GM23338 (cell line): ENCODE results near the gene MRTFA. TPM values are rescaled to one million over a fixed set of nuclear protein-coding genes. Genes with fewer than 3 reads are reported as not detected.
A peak's percentile ranks its signal among the peaks of the same experiment; 100 is the strongest.

Experiments used
- ATAC-seq: fragments of 200-7000 bp; cut with Tn5 transposase; 3 replicates; pipeline ENCODE4 v1.9.1; 2020
- DNase-seq: peaks from one replicate; pipeline ENCODE4 v3.0.0-alpha.2; 2015; ENCODE audit warnings: low spot score
- H2AFZ ChIP-seq: fragments of 200-600 bp; sonication (generic); 2 replicates; pipeline ENCODE4 v1.8.0; 2016; ENCODE audit warnings: antibody characterized with exemption, mild to moderate bottlenecking, moderate library complexity
- H3F3A ChIP-seq: fragments of 200-600 bp; sonication (generic); replicated peaks from 2 replicates; pipeline ENCODE4 v1.8.0; 2017; ENCODE audit warnings: antibody characterized with exemption, mixed run types, low read depth
- H3K27ac ChIP-seq: fragments of 200-600 bp; sonication (generic); 2 replicates; pipeline ENCODE4 v1.6.1; 2016; ENCODE audit warnings: low read depth
- H3K27me3 ChIP-seq: fragments of 200-600 bp; sonication (generic); 2 replicates; pipeline ENCODE4 v1.8.0; 2016; ENCODE audit warnings: mild to moderate bottlenecking, mixed run types, moderate library complexity; ENCODE audit not compliant: insufficient read depth
- H3K36me3 ChIP-seq: fragments of 200-600 bp; sonication (generic); 2 replicates; pipeline ENCODE4 v1.8.0; 2016; ENCODE audit warnings: mild to moderate bottlenecking; ENCODE audit not compliant: insufficient read depth
- H3K4me1 ChIP-seq: fragments of 200-600 bp; sonication (generic); 2 replicates; pipeline ENCODE4 v1.8.0; 2016; ENCODE audit warnings: mild to moderate bottlenecking, moderate library complexity; ENCODE audit not compliant: insufficient read depth
- H3K4me2 ChIP-seq: fragments of 200-600 bp; sonication (generic); 2 replicates; pipeline ENCODE4 v1.7.1; 2017; ENCODE audit warnings: mixed run types
- H3K4me3 ChIP-seq: fragments of 200-600 bp; sonication (generic); 2 replicates; pipeline ENCODE4 v1.6.1; 2016; ENCODE audit warnings: mixed run types
- H3K79me2 ChIP-seq: fragments of 200-600 bp; sonication (generic); replicated peaks from 2 replicates; pipeline ENCODE4 v1.8.0; 2017; ENCODE audit warnings: mild to moderate bottlenecking; ENCODE audit not compliant: insufficient read depth
- H3K9me2 ChIP-seq: fragments of 200-600 bp; sonication (generic); 2 replicates; pipeline ENCODE4 v1.8.0; 2017; ENCODE audit not compliant: insufficient read depth
- H4K20me1 ChIP-seq: fragments of 200-600 bp; sonication (generic); replicated peaks from 2 replicates; pipeline ENCODE4 v1.8.0; 2017; ENCODE audit warnings: mild to moderate bottlenecking; ENCODE audit not compliant: insufficient read depth
- H3K27ac Mint-ChIP-seq: 2 replicates; pipeline ENCODE4 v1.8.0; 2020; ENCODE audit warnings: inconsistent platforms, mild to moderate bottlenecking, moderate library complexity, mixed read lengths
- H3K27me3 Mint-ChIP-seq: 3 replicates; pipeline ENCODE4 v1.8.0; 2022; ENCODE audit warnings: low read depth, mild to moderate bottlenecking, moderate library complexity, mixed read lengths, inconsistent platforms; ENCODE audit not compliant: insufficient read depth, poor library complexity
- H3K36me3 Mint-ChIP-seq: 3 replicates; pipeline ENCODE4 v1.8.0; 2021; ENCODE audit warnings: low read depth, mild to moderate bottlenecking, inconsistent platforms, moderate library complexity, mixed read lengths
- H3K4me1 Mint-ChIP-seq: 3 replicates; pipeline ENCODE4 v1.8.0; 2020; ENCODE audit warnings: mild to moderate bottlenecking, inconsistent platforms, mixed read lengths
- H3K4me3 Mint-ChIP-seq: 3 replicates; pipeline ENCODE4 v1.8.0; 2021; ENCODE audit warnings: moderate library complexity, mild to moderate bottlenecking, inconsistent platforms, mixed read lengths
- H3K9me3 Mint-ChIP-seq: 3 replicates; pipeline ENCODE4 v1.8.0; 2020; ENCODE audit warnings: moderate library complexity, mild to moderate bottlenecking, inconsistent platforms, mixed read lengths
- CREB1 ChIP-seq: fragments of 250-450 bp; sonication (Bioruptor Pico); IDR thresholded peaks from 2 replicates; pipeline ENCODE4 v1.5.0; 2020; ENCODE audit warnings: low read depth, mild to moderate bottlenecking, moderate library complexity
- EZH2 ChIP-seq: fragments of 200-600 bp; sonication (generic); IDR thresholded peaks from one replicate; pipeline ENCODE4 v1.8.0; 2017; ENCODE audit warnings: antibody characterized with exemption, mild to moderate bottlenecking, low read depth; ENCODE audit not compliant: unreplicated experiment
- EZH2phosphoT487 ChIP-seq: fragments of 200-600 bp; sonication (generic); IDR thresholded peaks from one replicate; pipeline ENCODE4 v1.8.1; 2018; ENCODE audit warnings: antibody characterized with exemption; ENCODE audit not compliant: unreplicated experiment
- JUNB ChIP-seq: IDR thresholded peaks from one replicate; pipeline ENCODE4 v1.6.1; 2016; ENCODE audit warnings: antibody characterized with exemption; ENCODE audit not compliant: unreplicated experiment
- POLR2AphosphoS5 ChIP-seq: IDR thresholded peaks from 2 replicates; pipeline ENCODE4 v1.6.1; 2016; ENCODE audit warnings: antibody characterized with exemption, low read depth
- REST ChIP-seq: IDR thresholded peaks from one replicate; pipeline ENCODE4 v1.6.1; 2018; ENCODE audit warnings: antibody characterized with exemption; ENCODE audit not compliant: unreplicated experiment
- STAT1 ChIP-seq: IDR thresholded peaks from one replicate; pipeline ENCODE4 v1.6.1; 2016; ENCODE audit warnings: antibody characterized with exemption; ENCODE audit not compliant: unreplicated experiment
- ZNF114 ChIP-seq: fragments of 250-450 bp; sonication (Bioruptor Pico); IDR thresholded peaks from 2 replicates; pipeline ENCODE4 v1.5.0; 2020; ENCODE audit warnings: mild to moderate bottlenecking, moderate library complexity
- ZNF331 ChIP-seq: fragments of 250-450 bp; sonication (Bioruptor Pico); IDR thresholded peaks from 2 replicates; pipeline ENCODE4 v1.5.0; 2020; ENCODE audit warnings: low read depth, mild to moderate bottlenecking, moderate library complexity
- polyA plus RNA-seq: library from polyadenylated mRNA; unstranded; fragments of >200 nt; fragmentation: Nextera tagmentation; extraction: Ambion mirVana; gene quantifications from 2 replicates; pipeline ENCODE4 v1.2.1, GENCODE V29; 2016
- total RNA-seq: library from RNA; depleted of rRNA; stranded (reverse); fragments of >200 nt; shearing (Covaris generic); gene quantifications from 2 replicates; pipeline ENCODE4 v1.2.3, GENCODE V29; 2014
- TF ChIP-seq, protein P1 (sequence below): IDR thresholded peaks from 2 replicates; pipeline ENCODE4 v1.6.1; 2016; ENCODE audit warnings: antibody characterized with exemption

Gene MRTFA
- total and polyA plus RNA-seq, 2 experiments from 2014 or later = 18.1 to 92.4 TPM

GRCh38 chr22:40621309-40622151 lies 15.0 kb downstream of the MRTFA start (continued):
- no peak for TF ChIP-seq REST
- no peak for TF ChIP-seq CREB1 (CRISPR knock-in tag)
- TF ChIP-seq ZNF114 (CRISPR knock-in tag) = no peak

DNA sequence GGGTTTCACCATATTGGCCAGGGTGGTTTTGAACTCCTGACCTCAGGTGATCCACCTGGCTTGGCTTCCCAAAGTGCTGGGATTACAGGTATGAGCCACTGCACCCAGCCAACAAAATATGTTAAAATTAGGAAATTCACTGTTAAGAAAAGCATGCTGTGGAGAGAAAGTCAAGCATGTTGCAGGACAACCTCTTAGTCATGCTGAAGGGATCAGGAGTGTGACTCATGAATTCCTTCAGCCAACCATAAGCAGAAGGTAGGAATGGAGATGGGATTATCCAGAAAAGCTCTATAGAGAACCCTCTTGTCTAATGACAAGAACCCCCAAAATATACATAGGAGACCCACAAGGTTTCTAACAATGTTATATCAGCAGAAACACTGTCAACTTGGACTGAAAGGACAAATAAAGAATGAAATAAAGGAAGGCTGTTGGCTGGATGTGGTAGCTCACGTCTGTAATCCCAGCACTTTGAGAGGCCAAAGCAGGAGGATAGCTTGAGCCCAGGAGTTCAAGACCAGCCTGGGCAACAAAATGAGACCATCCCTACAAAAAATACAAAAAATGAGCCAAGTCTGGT lies 16.0 kb downstream of the MRTFA start:
- Histone ChIP-seq H3K4me3 (no peak overlapping the region), H3K9me2 (no peaks in the 10 kb centered on the region), H3K79me2 (peaks cover 86% of the 10 kb centered on the region), H3K27ac (no peak overlapping the region), H4K20me1 (peaks cover 14% of the 10 kb centered on the region), H3K4me1 (peaks cover 9% of the 10 kb centered on the region), H3K27me3 (no peaks in the 10 kb centered on the region), H2AFZ (no peak overlapping the region), H3K4me2 (no peak overlapping the region), H3K36me3 (no peaks in the 10 kb centered on the region), H3F3A (0 out of 2 replicates have a peak, but pooled peaks cover 9% of the 10 kb centered on the region)
- Mint-ChIP-seq H3K4me1 (peaks cover 7% of the 10 kb centered on the region), H3K4me3 (no peak overlapping the region), H3K27me3 (peaks cover 2% of the 10 kb centered on the region), H3K27ac (no peak overlapping the region), H3K36me3 (peaks cover 40% of the 10 kb centered on the region), H3K9me3 (peaks cover 35% of the 10 kb centered on the region)
- TF ChIP-seq CREB1 (CRISPR knock-in tag) = no peak
- DNase-seq (no peak), ATAC-seq (no peak)

- peaks cover 40% of the 10 kb centered on the region for H3K36me3 Mint-ChIP-seq
- no peak for ATAC-seq
- H4K20me1 ChIP-seq = peaks cover 7% of the 10 kb centered on the region; the same call in 1 of the 2 replicates
- peaks cover 82% of the 10 kb centered on the region for H3K79me2 ChIP-seq
- H3K4me1 ChIP-seq = peaks cover 9% of the 10 kb centered on the region
- H3K27me3 ChIP-seq = no peaks in the 10 kb centered on the region
- H3K27ac Mint-ChIP-seq = no peak overlapping the region
- peaks cover 2% of the 10 kb centered on the region for H3K27me3 Mint-ChIP-seq
- H3F3A ChIP-seq = 0 out of 2 replicates have a peak, but pooled peaks cover 9% of the 10 kb centered on the region
- no peak overlapping the region for H2AFZ ChIP-seq
- DNase-seq = no peak
- no peak overlapping the region for H3K4me2 ChIP-seq
- peaks cover 7% of the 10 kb centered on the region for H3K4me1 Mint-ChIP-seq
- no peaks in the 10 kb centered on the region for H3K36me3 ChIP-seq
- no peak overlapping the region for H3K4me3 ChIP-seq
- H3K4me3 Mint-ChIP-seq = no peak overlapping the region
- peak overlapping the region; percentile 80; the same call in 1 of the 2 replicates for H3K27ac ChIP-seq
- no peaks in the 10 kb centered on the region for H3K9me2 ChIP-seq
- peaks cover 35% of the 10 kb centered on the region for H3K9me3 Mint-ChIP-seq
- TF ChIP-seq JUNB (no peak), ZNF331 (CRISPR knock-in tag) (no peak), ZNF114 (CRISPR knock-in tag) (no peak), EZH2 (no peak), EZH2phosphoT487 (no peak), REST (no peak), STAT1 (no peak), POLR2AphosphoS5 (no peak)
- TF ChIP-seq, protein P1, sequence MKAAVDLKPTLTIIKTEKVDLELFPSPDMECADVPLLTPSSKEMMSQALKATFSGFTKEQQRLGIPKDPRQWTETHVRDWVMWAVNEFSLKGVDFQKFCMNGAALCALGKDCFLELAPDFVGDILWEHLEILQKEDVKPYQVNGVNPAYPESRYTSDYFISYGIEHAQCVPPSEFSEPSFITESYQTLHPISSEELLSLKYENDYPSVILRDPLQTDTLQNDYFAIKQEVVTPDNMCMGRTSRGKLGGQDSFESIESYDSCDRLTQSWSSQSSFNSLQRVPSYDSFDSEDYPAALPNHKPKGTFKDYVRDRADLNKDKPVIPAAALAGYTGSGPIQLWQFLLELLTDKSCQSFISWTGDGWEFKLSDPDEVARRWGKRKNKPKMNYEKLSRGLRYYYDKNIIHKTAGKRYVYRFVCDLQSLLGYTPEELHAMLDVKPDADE = no peak
Measured at GRCh38 chr22:40618400-40618799, 18.1 kb downstream of the MRTFA start.
